Keratinocyte (primary cell): ENCODE data around the gene CRPPA. TPM values are rescaled to one million over a fixed set of nuclear protein-coding genes. Genes with fewer than 3 reads are reported as not detected.

Experiments
- DNase-seq: peaks from one replicate; pipeline ENCODE4 v3.0.0-alpha.2; 2011; ENCODE audit warnings: low read depth, missing footprints, low spot score
- FAIRE-seq: peaks from 2 replicates; lab custom pipeline; 2011; peaks lifted over from hg19 to GRCh38; lab: Jason Lieb, UNC
- H2AFZ ChIP-seq: 2 replicates; pipeline ENCODE4 v1.6.0; 2012; ENCODE audit warnings: low read length, control low read depth, inconsistent platforms; ENCODE audit not compliant: control insufficient read depth
- H3K27ac ChIP-seq: 2 replicates; pipeline ENCODE4 v1.5.1; 2011; ENCODE audit warnings: low read length; ENCODE audit not compliant: control insufficient read depth, insufficient read depth
- H3K27me3 ChIP-seq: 3 replicates; pipeline ENCODE4 v1.6.0; 2011; ENCODE audit warnings: low read length; ENCODE audit not compliant: control insufficient read depth, insufficient read depth; ENCODE audit errors: extremely low read depth
- H3K36me3 ChIP-seq, 2 experiments: 2 replicates in 1 of 2; 3 replicates in 1 of 2; pipeline ENCODE4 v1.5.1; 2011; ENCODE audit warnings: low read length in 2 of 2, mild to moderate bottlenecking in 1 of 2; ENCODE audit not compliant: control insufficient read depth in 2 of 2, insufficient read depth in 2 of 2; ENCODE audit errors: extremely low read depth in 1 of 2
- H3K4me1 ChIP-seq: 3 replicates; pipeline ENCODE4 v1.5.1; 2011; ENCODE audit warnings: low read length; ENCODE audit not compliant: control insufficient read depth, insufficient read depth; ENCODE audit errors: extremely low read depth
- H3K4me2 ChIP-seq: 3 replicates; pipeline ENCODE4 v1.6.0; 2011; ENCODE audit warnings: low read depth, low read length; ENCODE audit not compliant: control insufficient read depth, insufficient read depth; ENCODE audit errors: extremely low read depth
- H3K4me3 ChIP-seq, 3 experiments: fragments of 200-600 bp in 1 of 3; sonication (generic) in 1 of 3; 2 replicates in 2 of 3; 3 replicates in 1 of 3; pipeline ENCODE4 v1.5.1; 2011 to 2016; ENCODE audit warnings: low read length in 3 of 3, mild to moderate bottlenecking in 3 of 3, control low read depth in 2 of 3, inconsistent platforms in 1 of 3, low read depth in 1 of 3, mixed read lengths in 1 of 3, mixed run types in 1 of 3, moderate library complexity in 1 of 3; ENCODE audit not compliant: control insufficient read depth in 2 of 3, insufficient read depth in 2 of 3; ENCODE audit errors: extremely low read depth in 1 of 3
- H3K79me2 ChIP-seq: 2 replicates; pipeline ENCODE4 v1.6.0; 2012; ENCODE audit warnings: low read length; ENCODE audit not compliant: control insufficient read depth, insufficient read depth
- H3K9ac ChIP-seq: 3 replicates; pipeline ENCODE4 v1.6.0; 2011; ENCODE audit warnings: low read length; ENCODE audit not compliant: control insufficient read depth, insufficient read depth; ENCODE audit errors: extremely low read depth
- H3K9me1 ChIP-seq: 3 replicates; pipeline ENCODE4 v1.6.0; 2011; ENCODE audit warnings: low read length; ENCODE audit not compliant: control insufficient read depth, insufficient read depth; ENCODE audit errors: extremely low read depth
- H3K9me3 ChIP-seq: 2 replicates; pipeline ENCODE4 v1.5.1; 2012; ENCODE audit warnings: low read depth, low read length; ENCODE audit not compliant: control insufficient read depth
- H4K20me1 ChIP-seq: 3 replicates; pipeline ENCODE4 v1.6.0; 2011; ENCODE audit warnings: low read length; ENCODE audit not compliant: control insufficient read depth, insufficient read depth; ENCODE audit errors: extremely low read depth
- EZH2 ChIP-seq: IDR thresholded peaks from one replicate; pipeline ENCODE4 v1.6.1; 2012; ENCODE audit warnings: inconsistent platforms, mild to moderate bottlenecking, low read length, moderate library complexity
- dilution Hi-C: fragments of 300-500 bp; cut with MboI; formaldehyde crosslinking; loops from one replicate; pipeline ENCODE4 v1.7.0; 2020; ENCODE audit warnings: low sequenced_read_pairs; ENCODE audit not compliant: extremely low pct_ligation_motif_present
- polyA minus RNA-seq, 3 experiments: library from RNA; depleted of rRNA, polyadenylated mRNA; stranded (reverse); fragments of >200 nt; gene quantifications; 1 replicate in 1 of 3; 2 replicates in 1 of 3; 3 replicates in 1 of 3; pipeline ENCODE4 v1.2.3, GENCODE V29; 2011
- polyA plus RNA-seq, 5 experiments: library from polyadenylated mRNA; depleted of rRNA in 3 of 5; stranded (reverse) in 3 of 5; stranded (forward) in 1 of 5; unstranded in 1 of 5; fragments of >200 nt; gene quantifications; 1 replicate in 1 of 5; 2 replicates in 3 of 5; 3 replicates in 1 of 5; pipeline versions ENCODE4 v1.2.1 to v1.2.3, GENCODE V29; 2011 to 2012; ENCODE audit warnings: missing spikeins in 2 of 5, low read depth in 1 of 5, low replicate concordance in 1 of 5
- TF ChIP-seq, protein P1 (sequence below), 3 experiments: IDR thresholded peaks in 1 of 3; conservative IDR thresholded peaks in 1 of 3; optimal IDR thresholded peaks in 1 of 3; 2 replicates in 2 of 3; 3 replicates in 1 of 3; pipeline versions ENCODE3 to v1.5.1; 2011; ENCODE audit warnings: low read length in 3 of 3, mild to moderate bottlenecking in 3 of 3, moderate library complexity in 2 of 3, control low read depth in 1 of 3, inconsistent platforms in 1 of 3; ENCODE audit not compliant: insufficient read depth in 2 of 3; ENCODE audit errors: extremely low read depth in 1 of 3

CRPPA gene
- polyA plus RNA-seq = 0.33 to 0.66 TPM (median 0.51 TPM) in 3 replicates
- 0.79 TPM for polyA plus RNA-seq (2011; ENCODE audit: low read depth)
- polyA plus RNA-seq (2011; cell fraction: cytosol; rRNA removed) = 0.31 and 0.79 TPM in 2 replicates
- polyA plus RNA-seq (2011; cell fraction: nucleus; rRNA removed) = 0.44 and 0.65 TPM in 2 replicates
- polyA plus RNA-seq (2012; ENCODE audit: low replicate concordance) = 0.30 and 0.39 TPM in 2 replicates
- polyA minus RNA-seq = 0.10 to 1.5 TPM (median 0.73 TPM) in 3 replicates
- polyA minus RNA-seq (2011; cell fraction: cytosol; rRNA and poly(A)+ RNA removed) = 0.38 TPM
- 0.84 and 2.0 TPM in 2 replicates for polyA minus RNA-seq (2011; cell fraction: nucleus; rRNA and poly(A)+ RNA removed)

DNA sequence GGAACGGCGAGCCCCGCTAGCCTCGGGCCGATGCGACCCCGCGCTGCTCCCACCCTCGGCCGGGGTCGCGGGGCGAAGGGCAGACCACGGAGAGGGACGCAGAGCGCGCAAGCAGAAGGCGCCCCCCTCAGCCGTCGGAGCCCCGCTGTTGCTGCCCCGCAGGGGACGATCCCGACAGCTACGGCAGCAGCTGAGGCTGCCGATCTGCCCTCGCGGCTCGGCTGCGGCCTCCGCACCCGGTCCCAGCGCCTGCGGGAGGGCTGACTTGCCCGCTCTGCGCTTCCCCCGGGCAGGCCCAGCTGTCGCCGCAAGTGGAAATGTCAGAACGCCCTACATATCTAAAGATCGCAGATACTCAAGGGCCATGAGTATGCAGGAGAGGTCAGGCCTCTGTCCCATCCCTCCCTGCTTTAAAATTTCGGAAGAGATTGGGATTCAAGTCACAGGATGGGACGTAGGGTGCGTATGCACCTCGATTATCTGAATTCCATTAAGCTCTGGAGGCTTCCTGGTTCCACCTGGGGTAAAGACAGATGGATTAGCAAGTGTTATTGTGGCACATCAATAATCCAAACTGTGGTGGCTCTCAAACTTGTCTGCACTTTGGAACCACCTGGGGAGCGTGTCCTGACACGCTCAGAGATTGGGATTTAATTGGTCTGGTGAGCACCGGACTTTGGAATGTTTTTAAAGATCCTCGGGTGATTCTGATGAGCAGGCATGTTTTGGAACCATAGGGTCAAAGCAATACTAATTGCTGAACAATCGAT lies at the start of gene CRPPA:
TSS of gene CRPPA (minus strand) at position 206 of the 770 bp plus-strand sequence. CDS start 216 bp downstream, outside the sequence.
- no peaks in the 10 kb centered on the region for H3K9me3 ChIP-seq
- H3K27me3 ChIP-seq = no peaks in the 10 kb centered on the region
- no peaks in the 10 kb centered on the region for H3K9me1 ChIP-seq
- peaks cover 20% of the 10 kb centered on the region for H3K4me1 ChIP-seq
- dilution Hi-C loops = no loop called here
- H4K20me1 ChIP-seq = no peaks in the 10 kb centered on the region
- no peaks in the 10 kb centered on the region for H3K79me2 ChIP-seq
- H3K9ac ChIP-seq = peak within 1 kb of the TSS; percentile 86
- H3K36me3 ChIP-seq = no peaks in the 10 kb centered on the region
- TF ChIP-seq, protein P1, sequence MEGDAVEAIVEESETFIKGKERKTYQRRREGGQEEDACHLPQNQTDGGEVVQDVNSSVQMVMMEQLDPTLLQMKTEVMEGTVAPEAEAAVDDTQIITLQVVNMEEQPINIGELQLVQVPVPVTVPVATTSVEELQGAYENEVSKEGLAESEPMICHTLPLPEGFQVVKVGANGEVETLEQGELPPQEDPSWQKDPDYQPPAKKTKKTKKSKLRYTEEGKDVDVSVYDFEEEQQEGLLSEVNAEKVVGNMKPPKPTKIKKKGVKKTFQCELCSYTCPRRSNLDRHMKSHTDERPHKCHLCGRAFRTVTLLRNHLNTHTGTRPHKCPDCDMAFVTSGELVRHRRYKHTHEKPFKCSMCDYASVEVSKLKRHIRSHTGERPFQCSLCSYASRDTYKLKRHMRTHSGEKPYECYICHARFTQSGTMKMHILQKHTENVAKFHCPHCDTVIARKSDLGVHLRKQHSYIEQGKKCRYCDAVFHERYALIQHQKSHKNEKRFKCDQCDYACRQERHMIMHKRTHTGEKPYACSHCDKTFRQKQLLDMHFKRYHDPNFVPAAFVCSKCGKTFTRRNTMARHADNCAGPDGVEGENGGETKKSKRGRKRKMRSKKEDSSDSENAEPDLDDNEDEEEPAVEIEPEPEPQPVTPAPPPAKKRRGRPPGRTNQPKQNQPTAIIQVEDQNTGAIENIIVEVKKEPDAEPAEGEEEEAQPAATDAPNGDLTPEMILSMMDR (optimal IDR thresholded peaks at IDR 0.05 in 1 of 3, IDR thresholded peaks at IDR 0.05 in 1 of 3, conservative IDR thresholded peaks at IDR 0.05 in 1 of 3; ENCODE audit: extremely low read depth in 1 of 3, insufficient read depth in 2 of 3, low read length in 3 of 3) = no peak
- TF ChIP-seq EZH2 = no peak
- peak within 1 kb of the TSS; percentile 86 for H3K27ac ChIP-seq
- H3K4me2 ChIP-seq = peak within 1 kb of the TSS; percentile 97
- H3K4me3 ChIP-seq = peak within 1 kb of the TSS; percentile 44 to 80 (median 65)
- peak; percentile 90 for FAIRE-seq
- H2AFZ ChIP-seq = peak within 1 kb of the TSS; percentile 97
- DNase-seq = peak; percentile 57

DNA sequence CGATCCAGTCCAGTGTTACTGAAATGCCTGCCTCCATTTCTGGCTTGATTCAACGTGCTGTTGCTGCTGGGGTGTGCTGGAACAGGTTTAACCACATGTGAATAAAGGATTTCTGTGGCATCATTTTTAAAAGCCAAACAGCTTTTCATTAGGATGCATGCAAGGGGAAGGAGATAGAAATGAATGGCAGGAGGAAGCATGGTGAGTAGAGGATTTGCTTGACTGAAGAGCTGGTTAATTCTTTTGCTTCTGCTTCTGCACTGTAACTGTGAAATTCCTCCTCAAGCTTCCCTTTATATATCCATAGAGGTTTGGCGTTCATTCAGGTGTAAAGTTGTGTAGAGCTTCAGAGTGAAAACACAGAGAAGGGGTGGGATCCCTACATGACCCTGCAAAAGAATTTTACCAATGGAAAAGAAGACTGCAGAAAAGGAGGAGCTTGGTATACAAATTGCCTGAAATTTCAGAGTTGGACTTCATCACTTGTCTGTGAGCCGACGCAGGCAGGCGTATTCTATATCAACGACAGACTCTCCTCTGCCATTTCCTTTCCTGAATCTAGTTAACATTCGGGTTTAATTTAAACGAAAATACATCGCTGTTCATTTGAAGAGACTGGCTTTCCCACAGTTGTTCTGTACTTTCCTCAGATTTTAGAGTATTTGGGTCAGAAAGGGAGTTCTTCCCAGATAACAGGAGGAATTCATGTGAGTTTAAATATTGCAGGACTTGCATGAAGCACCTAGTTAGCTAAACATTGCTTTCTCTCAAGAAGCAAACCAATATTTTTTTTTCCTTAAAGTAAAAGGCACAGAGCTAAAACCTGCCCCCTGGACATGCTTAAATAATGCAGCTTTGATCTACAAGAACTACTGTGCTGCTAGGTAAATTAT lies 44.4 kb upstream of the CRPPA start, which contains the start of gene SOSTDC1:
TSS of gene SOSTDC1 (minus strand) at position 270 of the 893 bp plus-strand sequence. CDS start at position 200, 70 bp downstream.
- DNase-seq = no peak
- FAIRE-seq = peak; percentile 29

More for the DNA sequence above, 44.4 kb upstream of the CRPPA start, which contains the start of gene SOSTDC1:
- peak within 1 kb of the TSS; percentile 94 for H2AFZ ChIP-seq
- H3K9ac ChIP-seq = no peak within 1 kb of the TSS
- no peak within 1 kb of the TSS for H3K27ac ChIP-seq
- no peak for TF ChIP-seq EZH2
- TF ChIP-seq, protein P1 (optimal IDR thresholded peaks at IDR 0.05 in 1 of 3, IDR thresholded peaks at IDR 0.05 in 1 of 3, conservative IDR thresholded peaks at IDR 0.05 in 1 of 3; ENCODE audit: extremely low read depth in 1 of 3, insufficient read depth in 2 of 3, low read length in 3 of 3) = no peak
- H3K4me2 ChIP-seq = peak within 1 kb of the TSS; percentile 77
- no peaks in the 10 kb centered on the region for H3K79me2 ChIP-seq
- no peaks in the 10 kb centered on the region for H3K9me3 ChIP-seq
- H3K4me1 ChIP-seq = peaks cover 22% of the 10 kb centered on the region
- no peaks in the 10 kb centered on the region for H3K9me1 ChIP-seq
- no peaks in the 10 kb centered on the region for H3K36me3 ChIP-seq
- dilution Hi-C loops = no loop called here
- H4K20me1 ChIP-seq = no peaks in the 10 kb centered on the region
- peak within 1 kb of the TSS in 2 of 3 experiments; percentile 6 to 37 for H3K4me3 ChIP-seq
- no peaks in the 10 kb centered on the region for H3K27me3 ChIP-seq
